HFFc6 (cell line): ENCODE measurements around the gene PHACTR3. TPM values are rescaled to one million over a fixed set of nuclear protein-coding genes. Genes with fewer than 3 reads are reported as not detected.

Experiments
- DNase-seq: peaks from one replicate; pipeline ENCODE4 v3.0.0-alpha.2; 2018
- H3K27ac Mint-ChIP-seq: 2 replicates; pipeline ENCODE4 v1.8.0; 2020; ENCODE audit warnings: mild to moderate bottlenecking, mixed read lengths
- H3K27me3 Mint-ChIP-seq: 2 replicates; pipeline ENCODE4 v1.8.0; 2021; ENCODE audit warnings: mild to moderate bottlenecking, moderate library complexity, mixed read lengths; ENCODE audit not compliant: insufficient read depth
- H3K36me3 Mint-ChIP-seq: 2 replicates; pipeline ENCODE4 v1.8.0; 2021; ENCODE audit warnings: low read depth, mixed read lengths
- H3K4me1 Mint-ChIP-seq: 2 replicates; pipeline ENCODE4 v1.8.0; 2020; ENCODE audit warnings: low read depth, mixed read lengths
- H3K4me3 Mint-ChIP-seq: 2 replicates; pipeline ENCODE4 v1.8.0; 2020; ENCODE audit warnings: mild to moderate bottlenecking, moderate library complexity, mixed read lengths
- H3K9me3 Mint-ChIP-seq: 2 replicates; pipeline ENCODE4 v1.8.0; 2020; ENCODE audit warnings: mild to moderate bottlenecking, mixed read lengths
- CTCF ChIP-seq: fragments of 200-600 bp; sonication (generic); IDR thresholded peaks from 2 replicates; pipeline ENCODE4 v1.5.0; 2021; ENCODE audit warnings: antibody characterized with exemption, mild to moderate bottlenecking
- total RNA-seq, 6 experiments: library from RNA; stranded (reverse); fragmentation: NEBNext Ultra II Directional; extraction: Animal tissue kit (Norgen Biotek cat#: 25700); gene quantifications; 2 replicates in 1 of 6; 3 replicates in 5 of 6; pipeline ENCODE4 v1.2.3, GENCODE V29; 2021

Gene PHACTR3
- total RNA-seq, 6 experiments from 2014 or later, result not detected

GRCh38 chr20:59751075-59751711 is 146.9 kb downstream of the PHACTR3 start:
- no peak overlapping the region for H3K27ac Mint-ChIP-seq
- peaks cover 49% of the 10 kb centered on the region for H3K9me3 Mint-ChIP-seq
- H3K27me3 Mint-ChIP-seq, result no peaks in the 10 kb centered on the region; the same call in none of the 2 replicates
- H3K4me1 Mint-ChIP-seq, result peaks cover 20% of the 10 kb centered on the region
- H3K36me3 Mint-ChIP-seq, result no peaks in the 10 kb centered on the region
- DNase-seq, result peak; percentile 10
- TF ChIP-seq CTCF, result peak; percentile 75
- H3K4me3 Mint-ChIP-seq, result no peak overlapping the region

GRCh38 chr20:59752101-59752586 is 147.8 kb downstream of the PHACTR3 start:
- no peak for TF ChIP-seq CTCF
- H3K27ac Mint-ChIP-seq, result no peak overlapping the region
- no peak for DNase-seq
- H3K4me3 Mint-ChIP-seq, result no peak overlapping the region
- H3K9me3 Mint-ChIP-seq, result peaks cover 43% of the 10 kb centered on the region
- H3K27me3 Mint-ChIP-seq, result no peaks in the 10 kb centered on the region; the same call in none of the 2 replicates
- no peaks in the 10 kb centered on the region for H3K36me3 Mint-ChIP-seq
- peaks cover 20% of the 10 kb centered on the region for H3K4me1 Mint-ChIP-seq

GRCh38 chr20:59752704-59753460 is 148.5 kb downstream of the PHACTR3 start:
- DNase-seq, result no peak

GRCh38 chr20:59753836-59754235 is 149.5 kb downstream of the PHACTR3 start:
- peaks cover 12% of the 10 kb centered on the region for H3K4me1 Mint-ChIP-seq
- no peak overlapping the region for H3K27ac Mint-ChIP-seq
- H3K9me3 Mint-ChIP-seq, result peaks cover 48% of the 10 kb centered on the region
- TF ChIP-seq CTCF, result no peak
- H3K4me3 Mint-ChIP-seq, result no peak overlapping the region
- H3K36me3 Mint-ChIP-seq, result no peaks in the 10 kb centered on the region
- no peaks in the 10 kb centered on the region; the same call in none of the 2 replicates for H3K27me3 Mint-ChIP-seq
- DNase-seq, result no peak

More at GRCh38 chr20:59752704-59753460, 148.5 kb downstream of the PHACTR3 start:
- H3K4me1 Mint-ChIP-seq, result peaks cover 20% of the 10 kb centered on the region
- TF ChIP-seq CTCF, result no peak
- H3K9me3 Mint-ChIP-seq, result peaks cover 46% of the 10 kb centered on the region
- no peaks in the 10 kb centered on the region for H3K36me3 Mint-ChIP-seq
- H3K27me3 Mint-ChIP-seq, result no peaks in the 10 kb centered on the region; the same call in none of the 2 replicates
- H3K27ac Mint-ChIP-seq, result no peak overlapping the region
- no peak overlapping the region for H3K4me3 Mint-ChIP-seq

- no peaks in the 10 kb centered on the region for H3K36me3 Mint-ChIP-seq
- no peak overlapping the region for H3K4me3 Mint-ChIP-seq
- H3K4me1 Mint-ChIP-seq, result peaks cover 5% of the 10 kb centered on the region; the same call in 1 of the 2 replicates
- no peak overlapping the region for H3K27ac Mint-ChIP-seq
- TF ChIP-seq CTCF, result no peak
- H3K9me3 Mint-ChIP-seq, result peaks cover 47% of the 10 kb centered on the region
- H3K27me3 Mint-ChIP-seq, result no peaks in the 10 kb centered on the region; the same call in none of the 2 replicates
- no peak for DNase-seq
These were observed 150.2 kb downstream of the PHACTR3 start for GRCh38 chr20:59754551-59754950.
